ENCODE data around the gene TACO1.

GRCh38 chr17:63634816-63635215 is 34.1 kb downstream of the TACO1 start:
- TF ChIP-seq EZH2 (IDR thresholded peaks at IDR 0.05; ENCODE audit: insufficient read depth, low read length) (no peak), CTCF (IDR thresholded peaks at IDR 0.05; ENCODE audit: insufficient read depth, low read depth, low read length) (no peak)

Data from astrocyte (in vitro differentiated cells and primary cell).